Gastroesophageal sphincter (tissue), 4 donors: ENCODE data around the gene PKDCC. TPM values are rescaled to one million over a fixed set of nuclear protein-coding genes. Genes with fewer than 3 reads are reported as not detected.

ENCODE experiments used
- ATAC-seq: fragments of 150-250 bp; one replicate; pipeline ENCODE4 v1.9.1; 2016; ENCODE audit warnings: mild to moderate bottlenecking, moderate library complexity
- H3K27ac ChIP-seq, 4 donors: fragments of 200-600 bp; sonication (generic) in 3 of 4; 1 replicate in 3 of 4; 2 replicates in 1 of 4; pipeline ENCODE4 v1.5.1; 2016 to 2019
- H3K27me3 ChIP-seq: fragments of 200-600 bp; sonication (generic); one replicate; pipeline ENCODE4 v1.5.1; 2019
- H3K36me3 ChIP-seq, 2 donors: fragments of 200-600 bp; sonication (generic); one replicate each; pipeline ENCODE4 v1.5.1; 2019; ENCODE audit warnings: control low read depth in 1 of 2
- H3K4me1 ChIP-seq, 3 donors: fragments of 200-600 bp; sonication (generic); 1 replicate in 2 of 3; 2 replicates in 1 of 3; pipeline ENCODE4 v1.5.1; 2016 to 2019; ENCODE audit warnings: control low read depth in 2 of 3
- H3K4me3 ChIP-seq, 2 donors: fragments of 200-600 bp; sonication (generic); one replicate each; pipeline ENCODE4 v1.5.1; 2019; ENCODE audit warnings: mild to moderate bottlenecking in 1 of 2, moderate library complexity in 1 of 2
- H3K9me3 ChIP-seq, 3 donors: fragments of 200-600 bp; sonication (generic); one replicate each; pipeline ENCODE4 v1.5.1; 2017 to 2019; ENCODE audit warnings: control low read depth in 2 of 3
- EP300 ChIP-seq: sonication (generic); formaldehyde crosslinking; IDR thresholded peaks from one replicate; pipeline ENCODE4 v1.6.1; 2017; ENCODE audit warnings: antibody characterized with exemption, mild to moderate bottlenecking
- POLR2A ChIP-seq, 2 donors: fragments of 450-650 bp; IDR thresholded peaks; one replicate each; pipeline ENCODE4 v1.6.1; 2017; ENCODE audit warnings: antibody characterized with exemption in 2 of 2, mild to moderate bottlenecking in 2 of 2, moderate library complexity in 1 of 2
- POLR2AphosphoS5 ChIP-seq: sonication (generic); formaldehyde crosslinking; IDR thresholded peaks from one replicate; pipeline ENCODE4 v1.6.1; 2017; ENCODE audit warnings: antibody characterized with exemption
- WGBS, 2 donors: methylation state at CpG; one replicate each; pipeline ENCODE4 v1.1.5; 2018; ENCODE audit warnings: low coverage in 1 of 2; 5-methylcytosine and 5-hydroxymethylcytosine counted together
- total RNA-seq, 4 donors: library from RNA; depleted of rRNA; stranded (reverse); fragments of >200 nt; gene quantifications; one replicate each; pipeline ENCODE4 v1.1.0, GENCODE V29; 2016
- TF ChIP-seq, protein P1 (sequence below), 4 experiments: fragments of 200-600 bp in 2 of 4; fragments of 450-650 bp in 2 of 4; sonication (generic) in 1 of 4; IDR thresholded peaks; one replicate each; pipeline ENCODE4 v1.5.1; 2017 to 2019; ENCODE audit warnings: antibody characterized with exemption in 4 of 4, mild to moderate bottlenecking in 2 of 4, moderate library complexity in 2 of 4

PKDCC gene
- total RNA-seq, 4 donors from 2014 or later = 89.0 to 277 (median 194) TPM

GRCh38 chr2:42102024-42102590 lies 54.3 kb downstream of the PKDCC start:
- no peaks in the 10 kb centered on the region for H3K27me3 ChIP-seq
- H3K9me3 ChIP-seq = no peaks in the 10 kb centered on the region
- 0% methylated on average over 3 of the region's 33 CpGs for WGBS, 2 donors
- peaks cover 0 to 44% (median 19%) of the 10 kb centered on the region in 3 donors for H3K4me1 ChIP-seq
- peak; percentile 45 for ATAC-seq
- H3K27ac ChIP-seq = peak overlapping the region; percentile 72 to 89 (median 86)
- TF ChIP-seq POLR2A (IDR thresholded peaks at IDR 0.05) (no peak), POLR2AphosphoS5 (peak; percentile 37)
- H3K36me3 ChIP-seq = no peaks in the 10 kb centered on the region
- H3K4me3 ChIP-seq = peak overlapping the region; percentile 36 to 55

DNA sequence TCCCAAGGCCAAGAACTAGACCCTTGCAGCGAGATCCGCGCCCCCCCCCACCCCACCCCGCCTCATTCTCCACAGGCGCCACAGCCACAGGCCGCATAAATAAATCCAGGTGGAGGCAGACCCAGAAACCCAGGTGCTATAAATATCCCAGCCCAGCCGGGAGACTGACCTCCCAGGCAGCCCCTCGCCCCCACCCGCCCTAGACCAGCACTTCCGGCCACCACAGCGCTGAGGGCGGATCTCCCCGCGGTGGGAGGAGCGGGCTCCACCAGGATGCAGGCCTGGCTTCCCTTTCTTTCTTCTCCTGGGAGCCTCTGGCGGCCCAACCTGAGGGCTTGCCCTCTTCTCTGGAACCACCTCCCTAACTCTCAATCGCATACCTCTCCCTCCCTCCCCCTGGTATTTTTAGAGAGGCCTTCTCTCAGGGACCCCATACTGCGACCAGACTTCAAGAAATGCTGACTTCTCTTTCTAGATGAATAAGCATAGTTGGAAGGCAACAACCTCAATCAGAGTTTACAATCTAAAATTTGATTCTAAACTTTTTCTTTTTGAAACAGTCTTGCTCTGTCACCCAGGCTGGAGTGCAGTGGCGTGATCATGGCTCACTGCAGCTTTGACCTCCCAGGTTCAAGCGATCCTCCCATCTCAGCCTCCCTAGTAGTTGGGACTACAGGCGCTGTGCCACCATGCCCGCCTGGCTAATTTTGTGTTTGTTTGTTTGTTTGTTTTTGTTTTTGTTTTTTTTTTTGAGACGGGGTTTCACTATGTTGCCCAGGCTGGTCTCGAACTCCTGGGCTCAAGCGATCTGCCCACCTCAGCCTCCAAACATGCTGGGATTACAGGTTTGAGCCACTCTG lies 55.0 kb downstream of the PKDCC start:
- Histone ChIP-seq H3K27ac (peak overlapping the region; percentile 4 to 89 (median 86)), H3K27me3 (no peaks in the 10 kb centered on the region), H3K4me3 (peak overlapping the region; percentile 36 to 55), H3K9me3 (no peaks in the 10 kb centered on the region), H3K4me1 (peaks cover 0 to 40% (median 19%) of the 10 kb centered on the region in 3 donors), H3K36me3 (no peaks in the 10 kb centered on the region)
- no peak for ATAC-seq
- WGBS, 2 donors = 78% methylated on average over 6 of the region's 25 CpGs; no CpG with 5 or more reads in 1 of the 2 donors
- no peak for TF ChIP-seq POLR2AphosphoS5
- TF ChIP-seq POLR2A (IDR thresholded peaks at IDR 0.05) = no peak
- TF ChIP-seq, protein P1, sequence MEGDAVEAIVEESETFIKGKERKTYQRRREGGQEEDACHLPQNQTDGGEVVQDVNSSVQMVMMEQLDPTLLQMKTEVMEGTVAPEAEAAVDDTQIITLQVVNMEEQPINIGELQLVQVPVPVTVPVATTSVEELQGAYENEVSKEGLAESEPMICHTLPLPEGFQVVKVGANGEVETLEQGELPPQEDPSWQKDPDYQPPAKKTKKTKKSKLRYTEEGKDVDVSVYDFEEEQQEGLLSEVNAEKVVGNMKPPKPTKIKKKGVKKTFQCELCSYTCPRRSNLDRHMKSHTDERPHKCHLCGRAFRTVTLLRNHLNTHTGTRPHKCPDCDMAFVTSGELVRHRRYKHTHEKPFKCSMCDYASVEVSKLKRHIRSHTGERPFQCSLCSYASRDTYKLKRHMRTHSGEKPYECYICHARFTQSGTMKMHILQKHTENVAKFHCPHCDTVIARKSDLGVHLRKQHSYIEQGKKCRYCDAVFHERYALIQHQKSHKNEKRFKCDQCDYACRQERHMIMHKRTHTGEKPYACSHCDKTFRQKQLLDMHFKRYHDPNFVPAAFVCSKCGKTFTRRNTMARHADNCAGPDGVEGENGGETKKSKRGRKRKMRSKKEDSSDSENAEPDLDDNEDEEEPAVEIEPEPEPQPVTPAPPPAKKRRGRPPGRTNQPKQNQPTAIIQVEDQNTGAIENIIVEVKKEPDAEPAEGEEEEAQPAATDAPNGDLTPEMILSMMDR (IDR thresholded peaks at IDR 0.05) = no peak
- no peak for TF ChIP-seq EP300

GRCh38 chr2:42103829-42104228 lies 56.0 kb downstream of the PKDCC start:
- WGBS, 2 donors = 45 to 47% methylated on average over 3 of the region's 3 CpGs
- H3K27ac ChIP-seq = peak overlapping the region in 3 of 4 donors; percentile 59 to 88 (median 83)

GRCh38 chr2:42104621-42105020 lies 56.8 kb downstream of the PKDCC start:
- no peak overlapping the region for H3K27ac ChIP-seq
- no peak for ATAC-seq
- TF ChIP-seq POLR2AphosphoS5 = no peak
- TF ChIP-seq EP300 = no peak
- TF ChIP-seq, protein P1 (IDR thresholded peaks at IDR 0.05) = no peak
- TF ChIP-seq POLR2A (IDR thresholded peaks at IDR 0.05) = no peak
- H3K9me3 ChIP-seq = no peaks in the 10 kb centered on the region
- WGBS, 2 donors = 87% methylated on average over 3 to 4 of the region's 5 CpGs
- H3K4me1 ChIP-seq = peaks cover 0 to 23% (median 14%) of the 10 kb centered on the region in 3 donors
- H3K36me3 ChIP-seq = no peaks in the 10 kb centered on the region
- no peaks in the 10 kb centered on the region for H3K27me3 ChIP-seq
- H3K4me3 ChIP-seq = no peak overlapping the region

More at GRCh38 chr2:42103829-42104228, 56.0 kb downstream of the PKDCC start:
- ATAC-seq = no peak
- Histone ChIP-seq H3K36me3 (no peaks in the 10 kb centered on the region), H3K4me3 (no peak overlapping the region), H3K4me1 (peaks cover 0 to 30% (median 19%) of the 10 kb centered on the region in 3 donors), H3K27me3 (no peaks in the 10 kb centered on the region), H3K9me3 (no peaks in the 10 kb centered on the region)
- TF ChIP-seq EP300 = no peak
- TF ChIP-seq, protein P1 (IDR thresholded peaks at IDR 0.05) = no peak
- TF ChIP-seq POLR2AphosphoS5 = no peak
- TF ChIP-seq POLR2A (IDR thresholded peaks at IDR 0.05) = no peak

DNA sequence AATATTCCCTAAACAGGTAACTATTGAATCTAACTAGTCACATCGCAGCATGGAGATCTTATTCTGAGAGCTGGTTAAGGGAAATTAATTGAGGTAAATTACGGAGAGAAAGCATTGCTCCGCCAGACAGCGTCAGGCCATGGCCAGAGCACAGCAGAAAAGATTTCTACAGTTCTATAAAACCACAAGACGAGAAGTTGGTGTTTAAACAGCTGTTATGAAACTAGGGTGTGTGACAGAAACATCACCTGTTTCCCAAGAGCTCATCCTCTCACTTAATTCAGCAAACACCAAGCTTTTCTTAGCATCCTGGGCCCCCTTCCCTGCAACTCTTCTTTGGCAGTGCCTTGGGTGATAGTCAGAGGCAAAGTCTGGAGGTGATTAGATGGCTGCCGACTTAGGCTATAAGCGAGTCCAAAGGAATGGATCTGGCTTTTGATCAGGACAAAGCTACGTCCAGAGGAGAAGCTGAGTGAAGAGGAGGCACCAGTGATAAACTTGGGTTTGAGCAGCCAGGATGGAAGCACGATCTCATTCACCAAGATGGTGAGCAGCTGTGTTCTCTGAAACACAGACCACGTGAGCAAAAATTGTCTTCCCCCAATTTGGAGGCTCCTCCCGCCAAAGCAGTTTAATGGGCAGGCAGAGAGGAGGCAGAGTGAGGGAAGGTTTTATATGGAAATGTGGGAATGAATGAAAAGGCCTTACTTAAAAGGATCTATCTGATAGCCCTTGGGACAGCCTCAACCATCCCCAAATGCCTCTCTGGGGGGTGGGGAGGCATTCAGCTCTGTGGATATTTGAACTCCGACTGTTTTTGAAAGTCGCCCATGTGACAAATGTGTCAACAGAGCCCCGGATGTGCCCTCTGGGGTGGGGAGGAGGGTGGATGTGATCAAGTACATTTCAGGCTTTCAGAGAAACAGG lies 57.8 kb downstream of the PKDCC start:
- no peaks in the 10 kb centered on the region for H3K27me3 ChIP-seq
- no peak overlapping the region for H3K4me3 ChIP-seq
- TF ChIP-seq, protein P1 (IDR thresholded peaks at IDR 0.05) = no peak
- TF ChIP-seq EP300 = no peak
- TF ChIP-seq POLR2A (IDR thresholded peaks at IDR 0.05) = no peak
- no peak for TF ChIP-seq POLR2AphosphoS5
- H3K9me3 ChIP-seq = no peaks in the 10 kb centered on the region
- no peaks in the 10 kb centered on the region for H3K36me3 ChIP-seq
- peaks cover 0 to 29% (median 17%) of the 10 kb centered on the region in 3 donors for H3K4me1 ChIP-seq
- ATAC-seq = no peak
- 71 to 78% methylated on average over 3 to 14 of the region's 14 CpGs for WGBS, 2 donors
- peak overlapping the region in 3 of 4 donors; percentile 19 to 42 (median 30) for H3K27ac ChIP-seq
